Karpas-422 (cell line): Measurements from ENCODE around the gene PRCP. TPM values are rescaled to one million over a fixed set of nuclear protein-coding genes. Genes with fewer than 3 reads are reported as not detected.
"Not testable (repeated sequence)": the region's sequence is repeated elsewhere in the genome, so short reads cannot be mapped to it uniquely, and the experiment has no call there.

Experiments
- DNase-seq: peaks from one replicate; pipeline ENCODE4 v3.0.0-alpha.2; 2015
- H2AFZ ChIP-seq: fragments of 200-600 bp; sonication (generic); 2 replicates; pipeline ENCODE4 v1.6.1; 2014; ENCODE audit warnings: antibody characterized with exemption, low read length, mixed read lengths
- H3K27ac ChIP-seq: fragments of 200-600 bp; sonication (generic); 2 replicates; pipeline ENCODE4 v1.5.1; 2014; ENCODE audit warnings: mild to moderate bottlenecking, low read length, moderate library complexity
- H3K27me3 ChIP-seq: fragments of 200-600 bp; sonication (generic); 2 replicates; pipeline ENCODE4 v1.6.1; 2014; ENCODE audit warnings: low read length, mixed read lengths
- H3K36me3 ChIP-seq: fragments of 200-600 bp; sonication (generic); 2 replicates; pipeline ENCODE4 v1.6.1; 2014; ENCODE audit warnings: low read length, mixed read lengths; ENCODE audit not compliant: insufficient read depth
- H3K4me1 ChIP-seq: fragments of 200-600 bp; sonication (generic); 2 replicates; pipeline ENCODE4 v1.6.1; 2014; ENCODE audit warnings: mild to moderate bottlenecking, low read length, mixed read lengths
- H3K4me2 ChIP-seq: fragments of 200-600 bp; sonication (generic); 2 replicates; pipeline ENCODE4 v1.6.1; 2014; ENCODE audit warnings: low read length, low read depth, mild to moderate bottlenecking; ENCODE audit not compliant: poor library complexity, severe bottlenecking
- H3K4me3 ChIP-seq: fragments of 200-600 bp; sonication (generic); 2 replicates; pipeline ENCODE4 v1.5.1; 2014; ENCODE audit warnings: mild to moderate bottlenecking, antibody characterized with exemption, low read length, mixed read lengths
- H3K79me2 ChIP-seq: fragments of 200-600 bp; sonication (generic); 2 replicates; pipeline ENCODE4 v1.6.1; 2014; ENCODE audit warnings: mild to moderate bottlenecking, low read length, mixed read lengths
- H3K9ac ChIP-seq: fragments of 200-600 bp; sonication (generic); 2 replicates; pipeline ENCODE4 v1.6.0; 2014; ENCODE audit warnings: low read length
- H3K9me2 ChIP-seq: fragments of 200-600 bp; sonication (generic), shearing (Covaris generic); replicated peaks from 2 replicates; pipeline ENCODE4 v1.6.0; 2014; ENCODE audit warnings: mild to moderate bottlenecking, low read length, moderate library complexity; ENCODE audit not compliant: insufficient read depth
- H3K9me3 ChIP-seq: fragments of 300-700, 200-600 bp; sonication (generic); 2 replicates; pipeline ENCODE4 v1.6.1; 2014; ENCODE audit warnings: low read length, mixed read lengths
- H4K20me1 ChIP-seq: fragments of 200-600 bp; sonication (generic); 2 replicates; pipeline ENCODE4 v1.6.1; 2014; ENCODE audit warnings: mild to moderate bottlenecking, antibody characterized with exemption, low read length, low read depth; ENCODE audit not compliant: insufficient read depth
- total RNA-seq: library from RNA; depleted of rRNA; stranded (reverse); fragments of >200 nt; shearing (Covaris generic); gene quantifications from 2 replicates; pipeline ENCODE4 v1.2.3, GENCODE V29; 2014; ENCODE audit warnings: low replicate concordance

The PRCP gene
- total RNA-seq, 1 experiment from 2014 or later, result 46.1 TPM

DNA sequence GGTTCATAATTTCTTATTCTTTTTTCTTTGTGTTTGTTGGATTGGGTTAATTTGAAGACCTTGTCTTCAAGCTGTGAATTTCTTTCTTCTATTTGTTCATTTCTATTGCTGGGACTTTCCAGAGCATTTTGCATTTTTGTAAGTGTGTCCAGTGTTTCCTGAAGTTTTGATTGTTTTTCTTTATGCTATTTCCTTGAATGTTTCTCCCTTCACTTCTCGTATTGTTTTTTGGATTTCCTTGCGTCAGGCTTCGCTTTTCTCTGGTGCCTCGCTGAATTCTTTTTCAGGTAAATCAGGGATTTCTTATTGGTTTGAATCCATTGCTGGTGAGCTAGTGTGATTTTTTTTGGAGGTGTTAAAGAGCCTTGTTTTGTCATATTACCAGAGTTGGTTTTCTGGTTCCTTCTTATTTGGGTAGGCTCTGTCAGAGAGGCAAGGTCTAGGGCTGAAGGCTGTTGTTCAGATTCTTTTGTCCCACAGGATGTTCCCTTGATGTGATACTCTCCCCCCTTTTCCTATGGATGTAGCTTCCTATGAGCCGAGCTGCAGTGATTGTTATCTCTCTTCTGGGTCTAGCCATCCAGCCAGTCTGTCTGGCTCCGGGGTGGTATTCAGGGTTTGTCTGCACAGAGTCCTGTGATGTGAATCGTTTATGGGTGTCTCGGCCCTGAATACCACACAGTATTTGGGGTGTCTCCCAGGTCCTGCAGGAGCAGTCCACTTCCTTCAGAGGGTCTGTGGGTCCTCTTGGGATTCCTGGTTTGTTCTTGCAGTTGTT lies 22.4 kb upstream of the PRCP start:
- H3K9me2 ChIP-seq, H3K27me3 ChIP-seq, DNase-seq, H3K9ac ChIP-seq, H4K20me1 ChIP-seq, H3K9me3 ChIP-seq, H3K4me2 ChIP-seq, H3K4me3 ChIP-seq, H2AFZ ChIP-seq: not testable (repeated sequence)
- H3K27ac ChIP-seq, result peak overlapping the region; percentile 10; the same call in 1 of the 2 replicates
- peaks cover 52% of the 10 kb centered on the region for H3K36me3 ChIP-seq
- H3K79me2 ChIP-seq, result peaks cover 74% of the 10 kb centered on the region
- peaks cover 41% of the 10 kb centered on the region for H3K4me1 ChIP-seq

DNA sequence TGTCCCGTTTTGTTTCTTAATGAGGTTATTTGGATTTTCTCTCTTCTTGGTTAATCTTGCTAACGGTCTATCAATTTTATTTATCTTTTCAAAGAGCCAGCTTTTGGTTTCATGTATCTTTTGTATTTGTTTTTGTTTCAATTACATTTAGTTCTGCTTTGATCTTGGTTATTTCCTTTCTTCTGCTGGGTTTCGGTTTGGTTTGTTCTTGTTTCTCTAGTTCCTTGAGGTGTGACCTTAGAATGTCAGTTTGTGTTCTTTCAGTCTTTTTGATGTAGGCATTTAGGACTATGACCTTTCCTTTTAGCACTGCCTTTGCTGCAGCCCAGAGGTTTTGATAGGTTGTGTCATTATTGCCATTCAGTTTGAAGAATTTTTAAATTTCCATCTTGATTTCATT lies 20.0 kb upstream of the PRCP start:
- H3K9me2 ChIP-seq, H2AFZ ChIP-seq, H3K4me3 ChIP-seq, DNase-seq, H3K9ac ChIP-seq, H3K4me2 ChIP-seq, H4K20me1 ChIP-seq, H3K27me3 ChIP-seq, H3K9me3 ChIP-seq: not testable (repeated sequence)
- H3K4me1 ChIP-seq, result peaks cover 33% of the 10 kb centered on the region
- H3K27ac ChIP-seq, result peak overlapping the region; percentile 46
- H3K36me3 ChIP-seq, result peaks cover 65% of the 10 kb centered on the region
- H3K79me2 ChIP-seq, result peaks cover 88% of the 10 kb centered on the region

DNA sequence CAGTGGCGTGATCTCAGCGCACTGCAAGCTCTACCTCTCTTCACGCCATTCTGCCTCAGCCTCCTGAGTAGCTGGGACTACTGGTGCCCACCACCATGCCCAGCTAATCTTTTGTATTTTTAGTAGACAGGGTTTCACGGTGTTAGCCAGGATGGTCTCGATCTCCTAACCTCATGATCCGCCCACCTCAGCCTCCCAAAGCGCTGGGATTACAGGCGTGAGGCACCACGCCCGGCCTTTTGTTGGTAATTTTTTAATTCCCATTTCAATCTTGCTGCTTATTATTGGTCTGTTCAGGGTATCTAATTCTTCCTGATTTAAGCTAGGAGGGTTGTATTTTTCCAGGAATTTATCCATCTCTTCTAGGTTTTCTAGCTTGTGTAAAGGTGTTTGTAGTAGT lies 19.6 kb upstream of the PRCP start:
- peak overlapping the region; percentile 46 for H3K27ac ChIP-seq
- not testable (repeated sequence) for H3K9ac ChIP-seq, H3K9me2 ChIP-seq, H3K4me3 ChIP-seq, H3K27me3 ChIP-seq, H3K9me3 ChIP-seq, H3K4me2 ChIP-seq, DNase-seq, H4K20me1 ChIP-seq, H2AFZ ChIP-seq
- peaks cover 86% of the 10 kb centered on the region for H3K79me2 ChIP-seq
- peaks cover 31% of the 10 kb centered on the region for H3K4me1 ChIP-seq
- H3K36me3 ChIP-seq, result peaks cover 65% of the 10 kb centered on the region

DNA sequence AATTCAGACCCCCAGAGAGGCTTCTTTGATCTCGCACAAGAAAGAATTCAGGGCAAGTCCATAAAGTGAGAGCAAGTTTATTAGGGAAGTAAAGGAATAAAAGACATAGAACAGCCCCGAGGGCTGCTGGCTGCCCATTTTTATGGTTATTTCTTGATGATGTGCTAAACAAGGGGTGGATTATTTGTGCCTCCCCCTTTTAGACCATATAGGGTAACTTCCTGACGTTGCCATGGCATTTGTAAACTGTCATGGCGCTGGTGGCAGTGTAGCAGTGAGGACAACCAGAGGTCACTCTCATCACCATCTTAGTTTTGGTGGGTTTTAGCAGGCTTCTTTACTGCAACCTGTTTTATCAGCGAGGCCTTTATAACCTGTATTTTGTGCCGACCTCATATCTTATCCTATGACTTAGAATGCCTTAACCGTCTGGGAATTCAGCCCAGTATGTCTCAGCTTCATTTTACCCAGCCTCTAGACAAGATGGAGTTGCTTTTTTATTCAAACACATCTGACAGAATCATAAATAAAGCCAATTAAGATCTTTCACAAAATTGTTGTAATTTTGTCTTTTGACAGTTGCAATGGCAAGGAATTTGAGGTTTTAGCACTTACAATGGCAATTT lies 8.9 kb upstream of the PRCP start:
- peak overlapping the region; percentile 31; the same call in 1 of the 2 replicates for H3K9ac ChIP-seq
- no peak for DNase-seq
- no peaks in the 10 kb centered on the region for H3K9me2 ChIP-seq
- H3K27ac ChIP-seq, result peak overlapping the region; percentile 79
- no peak overlapping the region for H3K4me3 ChIP-seq
- H3K36me3 ChIP-seq, result peaks cover 45% of the 10 kb centered on the region
- H3K9me3 ChIP-seq, result peaks cover 7% of the 10 kb centered on the region
- H3K79me2 ChIP-seq, result peaks cover 94% of the 10 kb centered on the region
- no peak overlapping the region for H2AFZ ChIP-seq
- H3K27me3 ChIP-seq, result no peaks in the 10 kb centered on the region
- no peaks in the 10 kb centered on the region for H4K20me1 ChIP-seq
- H3K4me2 ChIP-seq, result peak overlapping the region; percentile 20
- H3K4me1 ChIP-seq, result peaks cover 50% of the 10 kb centered on the region

DNA sequence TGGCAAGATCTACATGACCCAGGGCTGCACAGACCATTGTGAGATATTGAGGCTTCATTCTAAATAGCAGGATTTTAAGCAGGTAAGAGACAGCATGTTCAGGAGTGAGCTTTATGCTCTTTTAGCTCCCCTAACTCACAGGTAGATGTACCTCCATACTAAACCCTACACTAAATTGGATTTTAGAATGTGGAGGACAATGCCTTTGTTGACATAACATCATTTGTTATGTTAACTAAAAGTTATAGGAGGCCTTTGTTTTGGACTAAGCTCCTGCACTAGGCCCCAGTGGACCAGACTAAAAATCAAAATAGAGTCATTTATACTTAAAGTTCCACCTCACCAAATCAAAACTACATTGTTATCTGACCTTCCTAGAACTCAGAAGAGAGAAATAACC lies 8.1 kb upstream of the PRCP start:
- Histone ChIP-seq H3K9me3 (peaks cover 7% of the 10 kb centered on the region), H3K4me1 (peaks cover 58% of the 10 kb centered on the region), H3K27ac (peak overlapping the region; percentile 79), H3K4me2 (peak overlapping the region; percentile 20), H3K27me3 (no peaks in the 10 kb centered on the region), H2AFZ (no peak overlapping the region), H3K9me2 (no peaks in the 10 kb centered on the region), H3K4me3 (no peak overlapping the region; the same call in 1 of the 2 replicates), H3K36me3 (peaks cover 37% of the 10 kb centered on the region), H4K20me1 (no peaks in the 10 kb centered on the region), H3K79me2 (peaks cover 99% of the 10 kb centered on the region), H3K9ac (peak overlapping the region; percentile 31)
- DNase-seq, result no peak

DNA sequence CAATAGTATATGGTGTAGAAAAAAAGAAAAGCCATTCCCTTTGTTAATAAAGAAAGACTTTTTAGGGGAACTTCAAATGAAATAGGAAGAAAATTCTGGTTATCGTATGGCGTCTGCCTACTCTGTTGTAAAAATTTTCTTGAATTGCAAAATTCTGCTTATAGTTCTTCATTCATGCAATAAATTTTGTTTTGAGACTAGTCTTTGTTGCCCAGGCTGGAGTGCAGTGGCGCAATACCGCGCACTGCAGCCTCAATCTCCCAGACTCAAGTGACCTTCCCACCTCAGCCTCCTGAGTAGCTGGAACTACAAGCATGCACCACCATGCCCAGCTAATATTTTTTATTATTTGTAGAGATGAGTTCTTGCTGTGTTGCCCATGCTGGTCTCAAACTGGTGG lies 7.1 kb upstream of the PRCP start:
- no peaks in the 10 kb centered on the region for H3K27me3 ChIP-seq
- peaks cover 67% of the 10 kb centered on the region for H3K4me1 ChIP-seq
- H3K36me3 ChIP-seq, result peaks cover 28% of the 10 kb centered on the region
- peaks cover 7% of the 10 kb centered on the region for H3K9me3 ChIP-seq
- H2AFZ ChIP-seq, result no peak overlapping the region
- DNase-seq, result no peak
- H3K4me2 ChIP-seq, result peak overlapping the region; percentile 77
- H4K20me1 ChIP-seq, result no peaks in the 10 kb centered on the region
- no peaks in the 10 kb centered on the region for H3K9me2 ChIP-seq
- H3K79me2 ChIP-seq, result peaks cover 99% of the 10 kb centered on the region
- no peak overlapping the region for H3K9ac ChIP-seq
- H3K27ac ChIP-seq, result peak overlapping the region; percentile 79
- H3K4me3 ChIP-seq, result no peak overlapping the region

DNA sequence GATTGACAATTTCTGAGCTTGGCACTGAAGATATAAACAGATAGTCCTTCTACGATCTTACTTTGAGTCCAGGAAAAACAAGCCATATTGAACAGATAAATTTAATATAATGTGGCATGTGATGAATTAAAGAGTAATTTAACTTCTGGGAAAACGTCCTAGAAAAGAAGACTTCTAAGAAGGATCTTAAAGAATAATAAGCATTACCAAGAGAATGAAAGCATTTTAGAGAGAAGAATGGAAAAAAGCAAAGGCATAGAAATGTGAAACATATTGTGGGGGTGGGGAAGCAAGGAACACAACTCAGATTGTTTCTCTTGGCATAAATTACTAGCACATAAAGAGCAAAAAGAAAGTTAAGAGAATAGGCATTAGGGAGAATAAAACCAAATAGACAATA lies 6.7 kb upstream of the PRCP start:
- Histone ChIP-seq H3K4me1 (peaks cover 68% of the 10 kb centered on the region), H3K79me2 (peaks cover 99% of the 10 kb centered on the region), H4K20me1 (no peaks in the 10 kb centered on the region), H3K27me3 (no peaks in the 10 kb centered on the region), H3K9me2 (no peaks in the 10 kb centered on the region), H3K36me3 (peaks cover 24% of the 10 kb centered on the region), H3K9me3 (peaks cover 7% of the 10 kb centered on the region), H2AFZ (no peak overlapping the region), H3K27ac (peak overlapping the region; percentile 79), H3K9ac (peak overlapping the region; percentile 56), H3K4me2 (peak overlapping the region; percentile 77), H3K4me3 (peak overlapping the region; percentile 52)
- no peak for DNase-seq

DNA sequence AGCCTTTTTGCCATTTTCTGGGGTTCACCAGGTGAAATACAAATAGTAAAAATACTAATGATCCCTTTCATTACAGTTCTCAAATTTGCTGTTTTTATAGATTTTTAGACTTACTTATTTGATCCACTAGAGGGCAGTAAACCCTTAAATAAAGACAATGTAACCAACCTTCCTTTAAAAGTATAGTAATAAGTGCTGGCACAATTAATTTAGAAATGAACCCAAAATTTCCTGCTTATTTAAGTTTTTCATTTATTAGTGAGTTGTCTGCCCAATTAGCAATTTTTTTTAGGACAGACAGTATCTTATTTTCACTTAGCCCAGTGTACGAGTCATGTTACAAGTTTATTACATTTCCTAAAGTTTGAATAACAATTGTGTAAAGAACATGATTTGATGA lies 6.0 kb upstream of the PRCP start:
- H4K20me1 ChIP-seq, result no peaks in the 10 kb centered on the region
- H3K9ac ChIP-seq, result peak overlapping the region; percentile 56
- peak; percentile 89 for DNase-seq
- no peak overlapping the region for H2AFZ ChIP-seq
- H3K27ac ChIP-seq, result peak overlapping the region; percentile 79
- H3K4me3 ChIP-seq, result peak overlapping the region; percentile 52
- no peaks in the 10 kb centered on the region for H3K9me2 ChIP-seq
- H3K9me3 ChIP-seq, result no peaks in the 10 kb centered on the region; the same call in 1 of the 2 replicates
- peaks cover 68% of the 10 kb centered on the region for H3K4me1 ChIP-seq
- peaks cover 95% of the 10 kb centered on the region for H3K79me2 ChIP-seq
- H3K36me3 ChIP-seq, result peaks cover 17% of the 10 kb centered on the region
- H3K27me3 ChIP-seq, result no peaks in the 10 kb centered on the region
- peak overlapping the region; percentile 77 for H3K4me2 ChIP-seq
